HG02642 (cell line): ENCODE data around the gene PCBP3.
"Not testable (repeated sequence)": the region's sequence is repeated elsewhere in the genome, so short reads cannot be mapped to it uniquely, and the experiment has no call there.

ENCODE experiments used
- ATAC-seq: cut with Tn5 transposase; IDR thresholded peaks from one replicate; pipeline ENCODE4 v1.9.1; 2021; ENCODE audit warnings: mild to moderate bottlenecking; ENCODE audit not compliant: unreplicated experiment, poor library complexity

PCBP3 gene

DNA sequence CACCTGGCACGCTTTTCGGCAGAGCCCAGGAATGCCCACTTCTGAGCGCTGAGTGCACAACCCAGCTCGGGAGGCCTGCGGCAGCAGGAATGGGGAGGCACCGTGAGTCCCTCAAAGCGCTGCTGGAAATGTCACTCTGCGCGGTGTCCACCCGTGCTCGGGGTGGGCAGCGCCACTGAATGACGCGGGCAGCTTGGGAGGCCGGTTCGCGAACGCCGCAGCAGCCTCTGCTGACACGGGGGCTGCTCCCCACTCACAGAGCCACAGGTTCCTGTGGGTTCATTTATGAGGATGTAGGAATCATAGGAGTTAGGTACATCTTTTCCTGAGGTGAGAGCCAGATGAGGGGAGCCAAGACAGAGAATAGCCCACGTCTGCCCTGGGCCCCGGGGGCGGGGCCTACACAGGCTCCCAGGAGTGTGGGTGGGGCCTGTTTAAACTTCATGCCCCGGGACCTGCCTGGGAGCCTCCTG lies 191.3 kb downstream of the PCBP3 start:
- ATAC-seq = no peak

DNA sequence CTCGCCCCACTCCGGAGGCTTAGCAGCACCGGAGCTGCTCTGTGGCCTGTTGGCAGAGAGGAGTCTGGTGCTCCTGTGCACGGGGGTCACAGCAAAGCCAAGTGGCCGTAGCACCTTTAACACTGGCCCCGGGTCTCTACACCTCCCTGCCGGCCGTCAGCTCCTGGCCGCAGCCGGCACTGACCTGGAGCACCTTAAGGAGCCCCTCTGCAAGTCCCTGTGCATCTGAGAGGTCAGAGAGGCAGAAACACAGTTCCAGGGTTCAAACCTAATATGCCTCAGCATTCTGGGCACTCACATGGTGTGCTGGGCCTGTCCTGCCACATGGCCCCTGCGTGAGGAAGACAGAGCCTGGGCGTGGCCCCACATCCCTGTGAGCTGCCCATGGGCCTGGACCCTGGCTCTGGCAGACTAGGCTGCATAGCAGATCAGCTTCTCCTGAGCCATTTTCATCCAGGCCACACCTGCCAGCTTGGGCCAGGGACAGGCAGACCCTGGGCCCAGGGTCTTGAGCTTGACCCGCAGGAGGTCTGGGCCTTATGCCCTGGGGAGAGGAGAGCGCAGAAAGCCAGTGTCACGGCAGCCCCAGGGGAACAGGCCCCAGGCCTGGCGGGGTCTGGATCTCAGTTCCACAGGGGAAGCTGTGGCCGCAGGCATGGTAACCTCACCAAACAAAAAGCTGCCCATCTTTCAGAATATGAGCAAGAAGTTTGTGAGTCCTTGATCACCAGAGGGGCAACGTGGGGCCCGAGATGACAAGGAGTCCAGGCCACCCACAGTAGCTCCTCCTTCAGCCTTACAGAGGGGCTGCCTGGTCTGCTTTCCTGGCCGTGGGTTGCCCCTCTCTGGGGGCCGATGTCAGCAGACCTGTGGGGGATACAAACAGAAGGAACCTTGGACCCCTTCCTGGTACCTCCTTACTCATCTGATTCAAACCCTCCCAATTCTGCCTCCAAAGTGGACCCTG lies 192.1 kb downstream of the PCBP3 start:
- no peak for ATAC-seq

DNA sequence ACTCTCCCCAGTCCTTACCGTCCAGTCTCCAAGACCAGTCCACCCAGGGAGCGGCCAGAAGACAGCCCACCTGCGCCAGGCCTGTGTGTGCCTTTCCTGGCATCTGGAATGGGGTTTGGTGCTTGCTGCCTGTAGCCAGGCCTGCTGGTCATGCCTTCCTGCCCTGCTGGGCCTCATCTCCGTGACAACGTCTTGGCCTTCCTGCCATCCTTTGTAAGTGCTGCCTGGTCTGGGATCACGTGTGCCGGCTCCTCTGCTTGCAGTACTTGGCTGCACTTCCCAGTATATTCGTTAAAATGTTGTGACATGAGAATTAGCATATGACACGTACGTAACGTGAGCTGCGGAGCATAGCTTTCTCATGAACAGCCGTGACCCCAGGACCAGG lies 192.7 kb downstream of the PCBP3 start:
- no peak for ATAC-seq

DNA sequence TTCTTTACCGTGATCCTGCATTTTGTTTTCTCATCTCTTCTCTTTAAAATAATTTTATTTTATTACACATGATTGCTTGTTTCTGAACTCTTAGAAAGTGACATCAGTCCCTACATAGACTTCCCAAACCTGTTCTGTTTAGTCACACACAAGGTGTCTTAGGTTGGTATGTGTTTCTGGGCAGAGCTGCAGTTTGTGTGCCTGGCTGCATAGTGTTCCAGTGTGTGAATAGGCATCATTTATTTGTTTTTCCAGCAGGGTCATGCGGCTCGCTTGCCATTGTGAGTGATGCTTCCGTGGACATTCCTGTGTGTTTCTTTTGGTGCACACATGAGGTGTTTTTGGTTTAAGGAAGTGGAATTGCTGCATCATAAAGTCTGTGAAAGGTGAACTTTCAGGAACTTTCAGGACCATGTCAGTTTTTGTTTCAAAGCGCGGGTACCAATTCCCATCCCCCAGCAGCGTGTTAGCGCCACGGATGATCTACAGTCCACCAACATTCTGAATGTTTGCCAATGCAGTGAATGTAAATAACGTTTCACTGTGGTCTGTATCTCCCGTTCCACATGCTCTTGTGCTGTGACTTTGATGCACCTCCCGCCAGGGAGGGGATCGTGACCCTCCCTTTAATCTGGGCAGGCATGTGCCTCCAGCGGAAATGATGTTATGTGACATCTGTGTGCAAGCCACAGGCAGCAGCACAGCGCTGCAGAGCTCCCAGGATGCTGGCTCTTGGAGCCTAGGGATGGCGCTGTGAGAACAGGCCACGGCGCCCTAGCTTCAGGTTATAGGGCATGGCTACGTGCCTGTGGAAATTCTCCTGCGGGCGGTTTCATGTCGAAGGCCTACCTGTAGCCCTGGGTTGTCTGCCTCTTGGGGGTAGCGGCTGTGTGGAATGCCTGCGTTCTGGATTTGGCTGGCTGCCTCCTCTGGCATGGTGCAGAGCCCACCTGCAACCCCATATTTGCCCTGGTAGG lies 193.5 kb downstream of the PCBP3 start:
- no peak for ATAC-seq

DNA sequence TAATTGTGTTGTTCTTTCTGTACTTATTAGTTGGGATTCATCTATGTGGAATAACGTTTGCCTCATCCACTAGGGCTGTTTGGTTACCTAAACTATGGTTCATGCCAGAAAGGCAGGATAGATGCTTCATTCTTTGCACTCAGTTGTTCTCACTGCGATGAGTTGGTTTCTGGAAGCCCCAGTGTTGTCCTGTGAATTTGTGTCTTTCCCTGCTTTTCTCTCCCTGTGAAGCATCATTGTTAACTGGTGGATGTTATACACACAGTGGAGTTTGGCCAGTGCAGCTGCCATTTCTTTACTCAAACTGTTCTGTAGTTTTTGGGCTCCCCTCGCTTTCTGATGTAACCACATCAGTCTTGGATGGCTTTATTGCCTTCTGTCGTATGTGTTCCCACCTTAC lies 194.4 kb downstream of the PCBP3 start:
- ATAC-seq = no peak

DNA sequence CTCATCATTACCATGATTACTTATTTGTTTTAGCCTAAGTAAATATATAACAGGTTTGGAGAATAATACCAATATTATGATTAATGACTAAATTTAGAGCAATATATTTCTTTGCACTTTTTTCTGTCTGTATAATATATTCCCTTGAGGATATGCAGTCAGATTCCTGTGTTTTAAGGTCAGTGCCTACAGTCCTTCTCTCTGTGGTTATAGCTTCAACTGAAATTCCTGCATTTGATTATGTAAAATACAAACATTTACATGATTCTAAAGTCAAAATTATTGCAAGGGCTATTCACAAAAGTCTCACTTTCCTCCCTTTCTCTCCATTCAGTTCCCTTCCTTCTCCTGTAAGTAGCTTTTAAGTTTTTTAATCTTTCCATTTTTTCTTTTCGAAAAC lies 195.1 kb downstream of the PCBP3 start:
- ATAC-seq = no peak

DNA sequence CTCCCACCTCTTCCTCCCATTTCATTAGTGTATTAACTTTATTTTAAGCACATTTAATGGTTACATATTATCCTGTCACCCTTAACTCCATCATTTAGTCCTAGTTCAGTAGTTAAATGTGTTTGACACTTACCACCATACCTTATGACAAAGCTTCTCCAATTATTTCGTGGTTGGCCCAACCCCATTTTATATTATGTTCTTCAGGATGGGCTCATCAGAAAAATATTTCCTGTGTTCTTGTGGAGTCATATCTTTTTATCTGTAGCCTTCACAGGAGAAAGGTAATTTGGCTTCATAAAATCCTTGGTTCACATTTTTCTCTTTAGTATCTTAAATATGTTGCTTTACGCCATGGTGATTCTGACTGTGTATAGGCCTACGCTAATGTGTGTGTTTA lies 195.7 kb downstream of the PCBP3 start:
- ATAC-seq = no peak

DNA sequence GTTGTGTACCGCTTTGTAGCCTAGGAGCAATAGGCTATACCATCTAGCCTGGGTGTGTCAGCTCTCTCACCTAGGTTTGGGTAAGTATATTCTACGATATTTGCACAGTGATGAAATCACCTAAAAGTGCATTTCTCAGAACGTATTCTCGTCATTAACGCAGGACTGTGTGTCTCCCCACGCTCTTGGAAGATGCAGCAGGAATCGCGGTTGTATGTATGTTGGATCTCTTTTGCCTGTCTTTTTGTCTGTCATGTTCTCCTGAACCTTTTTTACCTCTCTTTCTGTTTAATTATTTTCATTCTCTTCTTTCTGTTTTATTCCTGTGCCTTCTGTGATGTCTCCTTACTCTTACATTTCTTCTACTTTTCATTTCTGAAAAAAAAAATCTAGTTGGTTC lies 197.5 kb downstream of the PCBP3 start:
- no peak for ATAC-seq

DNA sequence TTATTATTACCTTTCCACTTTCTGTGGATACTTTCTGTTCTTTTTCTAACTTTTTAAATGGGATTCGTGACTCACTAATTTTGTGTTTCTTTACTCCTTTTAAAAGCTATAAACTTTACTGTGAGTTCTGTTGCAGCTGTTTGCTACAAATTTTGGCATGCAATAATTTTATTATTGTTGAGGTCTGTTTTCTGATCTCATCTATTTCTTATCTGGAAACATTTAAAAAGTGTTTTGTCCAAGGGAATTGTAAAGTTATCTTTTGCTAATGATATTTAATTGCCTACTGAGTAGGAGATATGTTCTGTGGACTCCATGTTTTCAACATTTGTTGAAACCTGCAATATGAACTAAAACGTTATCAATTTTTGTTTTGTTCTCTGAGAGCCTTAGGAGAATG lies 199.9 kb downstream of the PCBP3 start:
- ATAC-seq = no peak

DNA sequence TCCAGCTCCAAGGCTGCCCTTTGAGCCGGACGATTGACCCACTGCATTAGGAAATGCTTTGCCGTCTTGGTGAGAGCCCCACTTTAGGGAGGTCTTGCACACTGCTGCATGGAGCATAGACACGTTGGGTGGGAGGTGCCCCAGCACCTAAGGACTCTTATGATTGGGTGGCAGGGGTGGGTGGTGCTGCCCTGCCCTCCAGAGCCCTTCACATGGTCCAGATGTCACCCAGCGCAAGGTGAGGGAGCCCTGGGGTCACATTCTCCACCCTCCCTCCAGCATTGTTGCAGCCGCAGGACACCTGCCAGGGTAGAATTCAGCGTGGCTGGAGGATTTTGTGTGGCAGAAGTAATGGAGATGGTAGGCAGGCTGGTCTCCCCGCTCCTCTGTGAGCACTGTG lies 200.7 kb downstream of the PCBP3 start:
- ATAC-seq = no peak

DNA sequence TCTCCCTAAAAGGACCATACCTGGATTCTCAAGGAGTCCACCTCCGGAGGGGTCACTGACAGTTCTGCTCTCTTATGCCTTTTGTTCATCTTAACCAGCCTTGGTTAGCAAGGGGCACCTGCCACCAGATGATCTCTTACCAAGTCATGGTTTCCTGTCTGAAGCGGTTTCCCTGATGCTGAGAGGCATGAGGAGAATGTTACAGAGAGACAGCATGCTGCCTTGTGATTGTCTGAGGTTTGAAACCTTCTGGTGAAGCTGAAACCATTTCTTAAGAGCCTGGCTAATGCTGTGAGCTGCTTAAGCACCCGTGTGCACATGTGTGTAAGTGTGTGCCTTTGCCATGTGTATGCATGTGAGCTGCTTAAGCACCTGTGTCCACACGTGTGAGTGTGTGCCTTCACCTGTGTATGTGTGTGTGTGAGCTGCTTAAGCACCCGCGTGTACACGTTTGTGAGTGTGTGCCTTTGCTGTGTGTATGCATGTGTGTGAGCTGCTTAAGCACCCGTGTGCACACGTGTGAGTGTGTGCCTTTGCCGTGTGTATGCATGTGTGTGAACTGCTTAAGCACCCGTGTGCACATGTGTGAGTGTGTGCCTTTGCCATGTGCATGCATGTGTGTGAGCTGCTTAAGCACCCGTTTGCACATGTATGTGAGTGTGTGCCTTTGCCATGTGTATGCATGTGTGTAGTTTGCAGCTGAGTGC lies 201.7 kb downstream of the PCBP3 start:
- no peak for ATAC-seq

DNA sequence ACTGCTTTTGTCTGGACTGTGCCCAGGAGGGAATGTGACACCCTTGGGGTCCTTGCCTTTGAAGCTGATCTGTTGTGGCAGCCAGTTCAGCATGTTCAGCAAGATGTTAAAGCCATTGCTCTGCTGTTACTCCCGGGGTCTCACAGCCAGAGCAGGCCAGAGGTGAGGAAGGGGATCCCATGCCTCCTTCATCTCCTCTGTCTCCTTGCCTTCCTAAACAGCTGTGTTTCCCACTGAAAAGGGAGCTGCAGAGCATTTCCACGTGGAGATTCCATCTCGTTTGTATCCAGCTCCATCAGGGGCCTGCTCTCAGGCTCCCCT lies 202.2 kb downstream of the PCBP3 start:
- ATAC-seq = no peak

DNA sequence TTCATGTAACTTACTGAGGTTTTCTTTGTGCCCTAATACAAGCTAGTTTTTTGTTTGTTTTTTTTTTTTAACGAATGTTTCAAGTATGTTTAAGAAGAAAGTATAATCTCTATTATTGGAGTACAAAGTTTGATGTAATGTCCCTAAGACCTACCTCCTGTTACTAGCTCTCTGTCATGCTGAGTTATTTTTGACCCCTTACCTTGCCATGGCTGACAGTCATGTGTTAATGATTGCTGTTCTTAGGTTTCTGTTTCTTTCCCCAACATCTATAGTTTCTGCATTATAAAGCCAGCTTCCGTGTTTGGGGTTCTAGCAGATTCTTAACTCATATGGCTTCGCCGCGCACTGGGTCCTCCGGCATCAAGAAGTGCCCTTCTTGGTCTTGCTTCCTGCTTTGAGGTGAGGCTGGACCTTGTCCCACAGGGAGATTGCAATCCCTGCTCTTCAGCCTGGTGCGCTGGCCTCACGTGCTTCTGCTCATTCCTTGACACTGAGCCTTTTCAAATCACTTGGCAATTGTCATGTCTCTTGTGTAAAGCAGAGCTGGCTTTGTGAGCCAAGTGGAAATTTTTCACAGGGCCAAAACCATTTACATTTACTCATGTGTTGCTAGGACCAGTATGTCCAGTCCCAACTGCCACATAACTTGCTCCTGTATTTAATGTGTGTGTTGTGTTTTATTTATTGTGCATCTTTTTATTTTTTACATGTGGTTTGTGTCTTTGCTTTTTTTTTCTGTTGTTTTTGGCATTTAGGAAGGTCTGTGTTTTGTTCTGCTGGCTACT lies 203.0 kb downstream of the PCBP3 start:
- no peak for ATAC-seq

DNA sequence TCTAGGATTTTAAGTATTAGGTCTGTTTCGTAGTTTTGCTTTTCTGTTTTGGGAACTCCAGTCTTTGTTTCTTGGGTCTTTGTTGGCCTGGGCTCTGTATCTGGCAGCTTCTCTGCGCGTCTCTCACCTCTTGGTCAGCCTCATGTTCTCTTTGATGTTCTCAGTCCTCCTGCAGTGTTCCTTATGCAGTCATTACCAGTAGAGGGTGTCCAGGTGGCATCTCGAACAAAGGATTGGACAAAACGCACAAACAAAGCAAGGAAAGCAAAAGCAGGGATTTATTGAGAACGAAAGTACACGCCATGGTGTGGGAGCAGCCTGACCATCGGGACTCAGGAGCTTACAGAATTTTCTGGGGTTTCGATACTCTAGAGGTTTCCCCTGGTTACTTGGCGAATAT lies 204.3 kb downstream of the PCBP3 start:
- no peak for ATAC-seq

DNA sequence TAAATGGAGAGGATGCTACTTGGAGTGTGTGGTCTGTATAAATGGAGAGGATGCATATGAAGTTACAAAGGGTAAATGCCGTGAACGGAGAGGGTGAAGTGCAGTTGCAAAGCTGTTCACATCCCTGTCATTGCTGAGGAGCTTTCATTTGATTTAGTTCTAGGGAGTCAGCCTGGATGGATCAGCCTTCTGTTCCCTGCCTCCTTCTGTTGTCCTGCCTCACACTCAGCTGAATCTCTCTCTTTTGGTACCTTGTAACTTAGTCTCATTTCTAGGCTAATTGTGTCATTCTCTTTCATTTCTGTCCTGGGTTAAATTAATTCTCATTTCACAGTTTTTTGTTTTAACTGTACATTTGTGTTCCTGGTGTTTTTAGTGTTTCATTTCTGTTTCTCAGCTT lies 204.8 kb downstream of the PCBP3 start:
- ATAC-seq = no peak

DNA sequence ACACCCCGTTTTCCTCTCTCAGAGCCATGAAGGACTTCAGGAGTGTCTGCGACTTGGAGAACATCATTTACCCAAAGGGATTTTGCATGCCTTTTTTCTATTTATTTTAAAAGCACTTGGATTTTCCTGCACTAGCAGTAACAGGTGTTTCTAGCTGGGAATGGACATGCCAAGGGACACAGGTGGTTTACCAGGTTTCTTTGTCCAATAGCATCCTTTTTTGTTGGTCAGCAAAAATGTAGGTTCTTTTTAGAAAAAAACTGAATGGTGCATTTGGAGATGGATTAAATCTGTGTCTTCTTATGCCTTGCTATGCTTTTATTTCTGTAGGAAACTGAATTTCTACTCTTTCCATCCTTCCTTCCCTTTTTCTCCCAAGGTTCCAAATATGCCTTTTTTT lies 205.3 kb downstream of the PCBP3 start:
- no peak for ATAC-seq

DNA sequence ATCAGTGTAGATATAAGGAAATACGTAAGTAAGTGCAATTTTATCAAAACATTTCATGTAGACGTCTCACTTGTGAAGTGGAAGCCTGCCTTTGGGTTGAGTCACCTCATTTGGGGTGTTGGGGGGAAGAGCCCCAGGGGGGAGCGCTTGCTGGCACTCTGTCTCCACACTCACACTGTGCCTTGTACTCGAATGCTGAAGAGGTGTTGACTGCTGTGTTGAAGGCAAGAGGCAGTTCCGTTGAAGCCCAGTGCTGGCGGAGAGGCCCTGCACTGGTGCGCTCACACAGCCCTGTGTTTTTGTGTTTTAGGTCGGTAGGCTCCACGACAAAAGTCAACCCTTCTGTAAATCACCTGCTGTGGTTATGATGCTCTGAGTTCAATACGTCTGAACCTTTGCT lies 206.1 kb downstream of the PCBP3 start:
- ATAC-seq = no peak

DNA sequence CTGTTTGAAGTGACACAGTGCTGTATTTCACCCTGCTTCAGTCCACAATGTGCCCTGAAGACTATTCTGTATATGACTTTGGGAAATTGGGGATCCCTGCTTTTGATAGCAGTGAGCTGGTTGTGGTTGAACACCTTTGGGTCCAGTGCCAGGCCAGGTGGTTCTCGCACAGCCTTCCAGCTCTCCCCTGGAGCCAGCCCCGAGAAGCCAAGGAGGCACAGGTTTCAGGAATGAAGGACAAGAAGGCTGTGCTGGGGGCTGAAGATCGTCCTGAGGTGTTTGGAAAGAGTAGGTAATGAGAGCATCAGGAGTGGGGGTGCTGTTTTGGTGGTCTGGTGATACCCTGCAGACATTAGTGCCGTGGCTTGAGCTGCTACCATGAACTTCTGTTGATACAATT lies 206.7 kb downstream of the PCBP3 start:
- no peak for ATAC-seq

DNA sequence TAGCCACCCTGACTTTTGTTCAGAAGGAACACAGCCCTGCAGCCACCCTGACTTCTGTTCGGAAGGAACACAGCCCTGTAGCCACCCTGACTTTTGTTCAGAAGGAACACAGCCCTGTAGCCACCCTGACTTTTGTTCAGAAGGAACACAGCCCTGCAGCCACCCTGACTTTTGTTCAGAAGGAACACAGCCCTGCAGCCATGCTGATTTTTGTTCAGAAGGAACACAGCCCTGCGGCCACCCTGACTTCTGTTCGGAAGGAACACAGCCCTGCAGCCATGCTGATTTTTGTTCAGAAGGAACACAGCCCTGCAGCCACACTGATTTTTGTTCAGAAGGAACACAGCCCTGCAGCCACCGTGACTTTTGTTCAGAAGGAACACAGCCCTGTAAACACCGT lies 208.9 kb downstream of the PCBP3 start:
- not testable (repeated sequence) for ATAC-seq

DNA sequence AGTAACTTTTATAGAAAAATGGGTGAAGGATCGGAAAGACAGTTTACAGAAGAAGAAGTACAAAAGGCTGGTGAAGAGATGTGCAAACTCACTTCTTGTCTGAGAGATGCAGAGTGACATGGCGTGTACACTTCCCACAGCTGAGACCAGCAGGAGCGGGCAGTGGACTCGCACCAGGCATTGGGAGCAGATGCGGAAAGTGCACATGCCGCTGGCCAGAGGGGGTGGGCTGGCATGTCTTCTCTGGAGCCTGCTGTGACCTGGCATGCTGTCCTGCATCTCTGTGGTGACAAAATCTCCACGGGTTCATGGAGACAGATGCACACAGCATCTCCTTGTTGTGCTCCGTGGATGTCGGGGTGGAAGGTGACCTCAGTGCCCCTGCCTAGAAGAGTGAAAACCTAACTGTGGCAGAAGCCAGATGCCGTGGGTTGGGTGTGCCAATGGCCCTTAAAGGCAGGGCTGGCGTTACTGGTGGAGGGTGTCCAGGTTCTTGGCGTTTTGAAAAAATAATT lies 209.4 kb downstream of the PCBP3 start:
- no peak for ATAC-seq
